ENCODE results near the gene MCF2L. TPM values are rescaled to one million over a fixed set of nuclear protein-coding genes. Genes with fewer than 3 reads are reported as not detected.

MCF2L gene
- total and polyA plus RNA-seq, 2 experiments from 2014 or later: 27.6 to 38.6 TPM

DNA sequence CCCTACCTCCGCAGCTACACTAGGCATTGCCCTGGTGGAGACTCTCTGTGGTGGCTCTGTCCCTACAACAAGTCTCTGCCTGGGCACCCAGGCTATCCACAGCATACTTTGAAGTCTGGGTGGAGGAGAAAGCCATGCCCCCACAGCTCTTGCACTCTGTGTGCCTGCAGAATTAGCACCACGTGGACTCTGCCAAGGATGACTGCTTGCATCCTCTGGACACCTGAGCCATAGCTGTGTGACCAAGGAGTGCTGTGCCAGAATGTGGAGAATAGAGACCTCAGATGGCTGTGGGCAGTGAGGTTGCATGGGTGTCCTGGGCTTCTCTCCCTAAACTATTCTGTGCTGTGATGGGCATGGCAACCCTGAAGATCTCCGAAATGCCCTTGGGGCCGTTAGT, 21.2 kb upstream of the MCF2L start:
- TF ChIP-seq, protein P1, sequence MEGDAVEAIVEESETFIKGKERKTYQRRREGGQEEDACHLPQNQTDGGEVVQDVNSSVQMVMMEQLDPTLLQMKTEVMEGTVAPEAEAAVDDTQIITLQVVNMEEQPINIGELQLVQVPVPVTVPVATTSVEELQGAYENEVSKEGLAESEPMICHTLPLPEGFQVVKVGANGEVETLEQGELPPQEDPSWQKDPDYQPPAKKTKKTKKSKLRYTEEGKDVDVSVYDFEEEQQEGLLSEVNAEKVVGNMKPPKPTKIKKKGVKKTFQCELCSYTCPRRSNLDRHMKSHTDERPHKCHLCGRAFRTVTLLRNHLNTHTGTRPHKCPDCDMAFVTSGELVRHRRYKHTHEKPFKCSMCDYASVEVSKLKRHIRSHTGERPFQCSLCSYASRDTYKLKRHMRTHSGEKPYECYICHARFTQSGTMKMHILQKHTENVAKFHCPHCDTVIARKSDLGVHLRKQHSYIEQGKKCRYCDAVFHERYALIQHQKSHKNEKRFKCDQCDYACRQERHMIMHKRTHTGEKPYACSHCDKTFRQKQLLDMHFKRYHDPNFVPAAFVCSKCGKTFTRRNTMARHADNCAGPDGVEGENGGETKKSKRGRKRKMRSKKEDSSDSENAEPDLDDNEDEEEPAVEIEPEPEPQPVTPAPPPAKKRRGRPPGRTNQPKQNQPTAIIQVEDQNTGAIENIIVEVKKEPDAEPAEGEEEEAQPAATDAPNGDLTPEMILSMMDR (IDR thresholded peaks at IDR 0.05; ENCODE audit: low read depth, low read length): no peak
- H3K27me3 ChIP-seq: peaks cover 11% of the 10 kb centered on the region
- H3K4me1 ChIP-seq (ENCODE audit: low read depth): no peaks in the 10 kb centered on the region
- H3K36me3 ChIP-seq: no peaks in the 10 kb centered on the region
- no peak overlapping the region for H3K4me3 ChIP-seq
- H3K9me3 ChIP-seq (ENCODE audit: low read depth): no peaks in the 10 kb centered on the region
- H3K27ac ChIP-seq: no peak overlapping the region
- DNase-seq (ENCODE audit: low read depth in 1 of 2, low spot score in 1 of 2): no peak

GRCh38 chr13:112951674-112952371, 17.2 kb upstream of the MCF2L start:
- no peak overlapping the region for H3K4me3 ChIP-seq
- no peaks in the 10 kb centered on the region for H3K4me1 ChIP-seq (ENCODE audit: low read depth)
- H3K27ac ChIP-seq: no peak overlapping the region
- no peaks in the 10 kb centered on the region for H3K36me3 ChIP-seq
- TF ChIP-seq, protein P1 (IDR thresholded peaks at IDR 0.05; ENCODE audit: low read depth, low read length): no peak
- DNase-seq (ENCODE audit: low read depth in 1 of 2, low spot score in 1 of 2): no peak
- H3K27me3 ChIP-seq: peaks cover 6% of the 10 kb centered on the region
- H3K9me3 ChIP-seq (ENCODE audit: low read depth): no peaks in the 10 kb centered on the region

- TF ChIP-seq, protein P1 (IDR thresholded peaks at IDR 0.05; ENCODE audit: low read depth, low read length): no peak
- no peaks in the 10 kb centered on the region for H3K36me3 ChIP-seq
These were observed 16.1 kb upstream of the MCF2L start for GRCh38 chr13:112952759-112953551.

GRCh38 chr13:112953591-112954487, 15.2 kb upstream of the MCF2L start:
- no peaks in the 10 kb centered on the region for H3K4me1 ChIP-seq (ENCODE audit: low read depth)
- no peaks in the 10 kb centered on the region for H3K36me3 ChIP-seq
- no peak overlapping the region for H3K27ac ChIP-seq
- peaks cover 6% of the 10 kb centered on the region for H3K27me3 ChIP-seq
- no peak overlapping the region for H3K4me3 ChIP-seq
- TF ChIP-seq, protein P1 (IDR thresholded peaks at IDR 0.05; ENCODE audit: low read depth, low read length): no peak
- DNase-seq (ENCODE audit: low read depth in 1 of 2, low spot score in 1 of 2): no peak
- H3K9me3 ChIP-seq (ENCODE audit: low read depth): no peaks in the 10 kb centered on the region

More at GRCh38 chr13:112952759-112953551, 16.1 kb upstream of the MCF2L start:
- DNase-seq (ENCODE audit: low read depth in 1 of 2, low spot score in 1 of 2): no peak
- Histone ChIP-seq H3K27me3 (peaks cover 6% of the 10 kb centered on the region), H3K4me3 (no peak overlapping the region), H3K4me1 (ENCODE audit: low read depth) (no peaks in the 10 kb centered on the region), H3K9me3 (ENCODE audit: low read depth) (no peaks in the 10 kb centered on the region), H3K27ac (no peak overlapping the region)
